ENCODE data around the gene RBM28.

GRCh38 chr7:128268233-128268632 lies 75.5 kb downstream of the RBM28 start:
- TF ChIP-seq CTCF (optimal IDR thresholded peaks at IDR 0.05 in 1 of 3, IDR thresholded peaks at IDR 0.05 in 1 of 3, conservative IDR thresholded peaks at IDR 0.05 in 1 of 3; ENCODE audit: extremely low read depth in 1 of 3, insufficient read depth in 2 of 3, low read length in 3 of 3) (no peak), EZH2 (IDR thresholded peaks at IDR 0.05; ENCODE audit: low read length) (no peak)

Measured in keratinocyte (primary cell).